Measurements from ENCODE around the gene NDUFA11. TPM values are rescaled to one million over a fixed set of nuclear protein-coding genes. Genes with fewer than 3 reads are reported as not detected.
"Not testable (repeated sequence)": the region's sequence is repeated elsewhere in the genome, so short reads cannot be mapped to it uniquely, and the experiment has no call there.

The NDUFA11 gene
- total RNA-seq, 2 experiments from 2014 or later = 207 to 233 TPM

- H3K4me1 Mint-ChIP-seq; H3K9me3 Mint-ChIP-seq; POLR2A ChIA-PET; H3K36me3 Mint-ChIP-seq (ENCODE audit: low read depth); H3K4me3 Mint-ChIP-seq; H3K27me3 Mint-ChIP-seq; H3K27ac Mint-ChIP-seq; DNase-seq: not testable (repeated sequence)
- CTCF ChIA-PET = interaction anchor here (0.7 to 1.2 kb wide), 3 partner anchors 13 to 543 kb away, joined by 3 to 6 read pairs (median 5); partner anchors contain the start of genes PRR22 and PTPRS
Observed at GRCh38 chr19:5884065-5884811, 19.4 kb downstream of the NDUFA11 start.

DNA sequence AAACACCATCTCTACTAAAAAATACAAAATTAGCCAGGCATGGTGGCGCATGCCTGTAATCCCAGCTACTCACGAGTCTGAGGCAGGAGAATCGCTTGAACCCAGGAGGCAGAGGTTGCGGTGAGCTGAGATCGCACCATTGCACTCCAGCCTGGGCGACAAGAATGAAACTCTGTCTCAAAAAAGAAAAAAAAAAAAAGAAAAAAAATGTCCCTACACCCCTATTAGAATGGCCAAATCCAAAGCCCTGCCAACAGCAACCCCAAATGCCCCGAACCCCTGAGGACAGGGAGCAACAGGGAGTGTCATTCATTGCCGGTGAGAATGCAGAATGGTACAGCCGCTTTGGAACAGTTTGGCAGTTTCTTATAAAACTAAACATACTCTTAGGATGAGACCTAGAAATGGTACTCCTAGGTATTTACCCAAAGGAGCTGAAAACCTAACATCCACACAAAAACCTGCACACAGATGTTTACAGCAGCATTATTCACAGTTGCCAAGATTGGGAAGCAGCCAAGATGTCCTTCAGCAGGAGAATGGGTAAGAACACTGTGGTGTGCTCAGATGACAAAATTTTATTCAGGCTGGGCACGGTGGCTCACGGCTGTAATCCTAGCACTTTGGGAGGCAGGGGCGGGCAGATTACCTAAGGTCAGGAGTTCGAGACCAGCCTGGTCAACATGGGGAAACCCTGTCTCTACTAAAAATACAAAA is 20.3 kb downstream of the NDUFA11 start:
- H3K36me3 Mint-ChIP-seq (ENCODE audit: low read depth); DNase-seq; POLR2A ChIA-PET; H3K27ac Mint-ChIP-seq; H3K4me1 Mint-ChIP-seq; H3K27me3 Mint-ChIP-seq; H3K4me3 Mint-ChIP-seq; H3K9me3 Mint-ChIP-seq: not testable (repeated sequence)
- CTCF ChIA-PET = interaction anchor here (0.7 kb wide), 2 partner anchors 9 to 542 kb away, joined by 3 to 5 read pairs; partner anchors contain the start of gene PTPRS

GRCh38 chr19:5882421-5882968 is 21.1 kb downstream of the NDUFA11 start:
- H3K4me3 Mint-ChIP-seq = no peak overlapping the region
- POLR2A ChIA-PET = no interaction called here
- CTCF ChIA-PET = interaction anchor here (0.7 to 1.5 kb wide), 2 partner anchors 8 to 79 kb away, joined by 3 read pairs; no protein-coding TSS in a partner anchor
- no peaks in the 10 kb centered on the region for H3K9me3 Mint-ChIP-seq
- DNase-seq = no peak
- H3K36me3 Mint-ChIP-seq (ENCODE audit: low read depth) = no peaks in the 10 kb centered on the region
- no peak overlapping the region for H3K27ac Mint-ChIP-seq
- H3K4me1 Mint-ChIP-seq = no peaks in the 10 kb centered on the region
- peaks cover 2% of the 10 kb centered on the region for H3K27me3 Mint-ChIP-seq

GRCh38 chr19:5881543-5882299 is 21.9 kb downstream of the NDUFA11 start:
- no peak for DNase-seq
- Mint-ChIP-seq H3K27me3 (peaks cover 2% of the 10 kb centered on the region), H3K4me1 (no peaks in the 10 kb centered on the region), H3K4me3 (no peak overlapping the region), H3K36me3 (ENCODE audit: low read depth) (no peaks in the 10 kb centered on the region), H3K27ac (no peak overlapping the region), H3K9me3 (no peaks in the 10 kb centered on the region)
- POLR2A ChIA-PET = no interaction called here
- CTCF ChIA-PET = interaction anchor here (1.5 kb wide), 1 partner anchor 78 kb away, joined by 3 read pairs; no protein-coding TSS in a partner anchor

DNA sequence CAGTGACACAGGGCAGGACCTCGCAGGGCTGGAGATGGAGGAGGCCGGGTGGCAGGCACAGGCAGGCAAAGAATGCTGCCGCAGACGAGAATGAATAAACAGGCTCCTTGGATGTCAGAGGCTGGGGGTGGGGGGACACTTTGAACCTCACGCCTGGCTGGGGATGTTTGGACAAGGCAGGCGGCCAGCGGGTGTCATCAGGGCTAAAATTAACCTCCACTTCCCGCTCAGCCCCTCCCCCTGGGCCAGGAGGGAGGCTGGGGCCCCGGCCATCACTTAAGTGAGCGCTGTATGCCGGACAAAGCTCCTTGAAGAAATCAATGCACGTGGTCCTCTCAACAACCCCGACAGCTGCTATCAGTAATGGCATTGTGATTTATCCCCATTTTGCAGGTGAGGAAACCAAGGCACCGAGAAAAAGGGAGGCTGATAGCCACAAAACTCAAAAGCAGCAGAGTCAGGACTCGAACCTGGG is 22.9 kb downstream of the NDUFA11 start:
- no peak overlapping the region for H3K4me3 Mint-ChIP-seq
- no peaks in the 10 kb centered on the region for H3K4me1 Mint-ChIP-seq
- ChIA-PET POLR2A (no interaction called here), CTCF (interaction anchor here (0.8 kb wide), 1 partner anchor 10 kb away, joined by 8 read pairs; no protein-coding TSS in a partner anchor)
- no peaks in the 10 kb centered on the region for H3K9me3 Mint-ChIP-seq
- no peak overlapping the region for H3K27ac Mint-ChIP-seq
- H3K27me3 Mint-ChIP-seq = peaks cover 2% of the 10 kb centered on the region
- no peak for DNase-seq
- no peaks in the 10 kb centered on the region for H3K36me3 Mint-ChIP-seq (ENCODE audit: low read depth)

GRCh38 chr19:5880196-5880595 is 23.4 kb downstream of the NDUFA11 start:
- no peaks in the 10 kb centered on the region for H3K4me1 Mint-ChIP-seq
- CTCF ChIA-PET = interaction anchor here (0.8 kb wide), 1 partner anchor 11 kb away, joined by 8 read pairs; no protein-coding TSS in a partner anchor
- POLR2A ChIA-PET = no interaction called here
- no peak overlapping the region for H3K4me3 Mint-ChIP-seq
- no peak overlapping the region for H3K27ac Mint-ChIP-seq
- peaks cover 2% of the 10 kb centered on the region for H3K27me3 Mint-ChIP-seq
- no peaks in the 10 kb centered on the region for H3K9me3 Mint-ChIP-seq
- no peaks in the 10 kb centered on the region for H3K36me3 Mint-ChIP-seq (ENCODE audit: low read depth)
- DNase-seq = no peak

- no peak overlapping the region for H3K27ac Mint-ChIP-seq
- CTCF ChIA-PET = no interaction called here
Observed at GRCh38 chr19:5877882-5878281, 25.7 kb downstream of the NDUFA11 start.

GRCh38 chr19:5877427-5877826 is 26.2 kb downstream of the NDUFA11 start:
- ChIA-PET CTCF (interaction anchor here (2.0 kb wide), 1 partner anchor 74 kb away, joined by 7 read pairs; no protein-coding TSS in a partner anchor), POLR2A (no interaction called here)
- Mint-ChIP-seq H3K27ac (no peak overlapping the region), H3K4me3 (no peak overlapping the region), H3K4me1 (no peaks in the 10 kb centered on the region), H3K36me3 (ENCODE audit: low read depth) (no peaks in the 10 kb centered on the region), H3K9me3 (no peaks in the 10 kb centered on the region), H3K27me3 (peaks cover 2% of the 10 kb centered on the region)
- DNase-seq = no peak

More at GRCh38 chr19:5877882-5878281, 25.7 kb downstream of the NDUFA11 start:
- no peak for DNase-seq
- Mint-ChIP-seq H3K36me3 (ENCODE audit: low read depth) (no peaks in the 10 kb centered on the region), H3K4me1 (no peaks in the 10 kb centered on the region), H3K27me3 (peaks cover 2% of the 10 kb centered on the region), H3K4me3 (no peak overlapping the region), H3K9me3 (no peaks in the 10 kb centered on the region)
- POLR2A ChIA-PET = no interaction called here

- H3K4me3 Mint-ChIP-seq; H3K4me1 Mint-ChIP-seq; H3K36me3 Mint-ChIP-seq (ENCODE audit: low read depth); H3K27ac Mint-ChIP-seq; H3K27me3 Mint-ChIP-seq; H3K9me3 Mint-ChIP-seq; DNase-seq: not testable (repeated sequence)
- CTCF ChIA-PET = interaction anchor here (0.6 to 1.3 kb wide), 2 partner anchors 8 to 46 kb away, joined by 3 read pairs; no protein-coding TSS in a partner anchor
- POLR2A ChIA-PET = interaction anchor here (0.6 kb wide), 1 partner anchor 70 kb away, joined by 5 read pairs; the partner anchor contains the start of gene NRTN
Observed at GRCh38 chr19:5874496-5874895, 29.1 kb downstream of the NDUFA11 start.

- H3K27me3 Mint-ChIP-seq = no peaks in the 10 kb centered on the region
- no peaks in the 10 kb centered on the region for H3K4me1 Mint-ChIP-seq
- no peak overlapping the region for H3K4me3 Mint-ChIP-seq
- CTCF ChIA-PET = interaction anchor here (1.3 kb wide), 1 partner anchor 9 kb away, joined by 3 read pairs; no protein-coding TSS in a partner anchor
- POLR2A ChIA-PET = no interaction called here
- DNase-seq = no peak
- H3K9me3 Mint-ChIP-seq = no peaks in the 10 kb centered on the region
- H3K27ac Mint-ChIP-seq = no peak overlapping the region
- H3K36me3 Mint-ChIP-seq (ENCODE audit: low read depth) = no peaks in the 10 kb centered on the region
Observed at GRCh38 chr19:5873617-5874199, 29.9 kb downstream of the NDUFA11 start.

GRCh38 chr19:5870986-5871394 is 32.6 kb downstream of the NDUFA11 start:
- no peak for DNase-seq
- no peaks in the 10 kb centered on the region for H3K27me3 Mint-ChIP-seq
- H3K36me3 Mint-ChIP-seq (ENCODE audit: low read depth) = no peaks in the 10 kb centered on the region
- H3K9me3 Mint-ChIP-seq = no peaks in the 10 kb centered on the region
- CTCF ChIA-PET = interaction anchor here (0.7 to 1.0 kb wide), 2 partner anchors 14 to 151 kb away, joined by 3 to 6 read pairs; no protein-coding TSS in a partner anchor
- no peak overlapping the region for H3K27ac Mint-ChIP-seq
- POLR2A ChIA-PET = no interaction called here
- no peak overlapping the region for H3K4me3 Mint-ChIP-seq
- H3K4me1 Mint-ChIP-seq = no peaks in the 10 kb centered on the region
